Spleen (tissue), 11 donors: ENCODE data around the gene CPT1B. TPM values are rescaled to one million over a fixed set of nuclear protein-coding genes. Genes with fewer than 3 reads are reported as not detected.

Experiments
- DNase-seq: peaks from one replicate; pipeline ENCODE4 v3.0.0-alpha.2; 2020
- H3K27ac ChIP-seq, 8 donors: fragments of 200-600 bp; sonication (generic) in 7 of 8; 1 replicate in 4 of 8; 2 replicates in 4 of 8; pipeline versions ENCODE4 v1.5.0 to v1.8.0; 2016 to 2021; ENCODE audit warnings: inconsistent platforms in 4 of 8, mild to moderate bottlenecking in 4 of 8, moderate library complexity in 1 of 8
- H3K27me3 ChIP-seq, 7 donors: fragments of 200-600 bp; sonication (generic) in 6 of 7; replicated peaks in 1 of 7; 1 replicate in 4 of 7; 2 replicates in 3 of 7; pipeline versions ENCODE4 v1.5.0 to v1.8.0; 2016 to 2021; ENCODE audit warnings: inconsistent platforms in 3 of 7, mild to moderate bottlenecking in 1 of 7
- H3K36me3 ChIP-seq, 6 donors: fragments of 200-600 bp; sonication (generic) in 5 of 6; 1 replicate in 4 of 6; 2 replicates in 2 of 6; pipeline versions ENCODE4 v1.5.0 to v1.8.0; 2016 to 2021; ENCODE audit warnings: inconsistent platforms in 2 of 6
- H3K4me1 ChIP-seq, 6 donors: fragments of 200-600 bp; sonication (generic) in 5 of 6; 1 replicate in 3 of 6; 2 replicates in 3 of 6; pipeline versions ENCODE4 v1.5.0 to v1.8.0; 2016 to 2021; ENCODE audit warnings: inconsistent platforms in 3 of 6
- H3K4me3 ChIP-seq, 8 donors: fragments of 200-600 bp; sonication (generic) in 7 of 8; 1 replicate in 4 of 8; 2 replicates in 4 of 8; pipeline versions ENCODE4 v1.5.0 to v1.8.0; 2016 to 2021; ENCODE audit warnings: inconsistent platforms in 4 of 8, mild to moderate bottlenecking in 4 of 8, moderate library complexity in 2 of 8
- H3K9me3 ChIP-seq, 8 donors: fragments of 200-600 bp; sonication (generic) in 7 of 8; 1 replicate in 4 of 8; 2 replicates in 4 of 8; pipeline versions ENCODE4 v1.5.0 to v1.8.0; 2016 to 2021; ENCODE audit warnings: inconsistent platforms in 4 of 8
- CTCF ChIP-seq, 11 experiments: fragments of 200-600 bp in 7 of 11; fragments of 450-650 bp in 4 of 11; sonication (generic) in 4 of 11; IDR thresholded peaks in 8 of 11; conservative IDR thresholded peaks in 3 of 11; 1 replicate in 7 of 11; 2 replicates in 4 of 11; pipeline versions ENCODE4 v1.4.0 to v1.8.0; 2016 to 2021; ENCODE audit warnings: antibody characterized with exemption in 11 of 11, inconsistent platforms in 4 of 11, mild to moderate bottlenecking in 1 of 11
- POLR2A ChIP-seq, 3 donors: fragments of 450-650 bp; IDR thresholded peaks; one replicate each; pipeline ENCODE4 v1.5.1; 2017; ENCODE audit warnings: antibody characterized with exemption in 3 of 3, mild to moderate bottlenecking in 1 of 3
- POLR2AphosphoS5 ChIP-seq, 3 donors: sonication (generic); formaldehyde crosslinking; IDR thresholded peaks; one replicate each; pipeline ENCODE4 v1.5.1; 2017; ENCODE audit warnings: antibody characterized with exemption in 3 of 3
- WGBS, 5 donors: extraction: QIAGEN DNeasy Blood & Tissue Kit in 3 of 5; methylation state at CpG; one replicate each; pipeline versions ENCODE4 v1.1.5 to v1.1.7; 2013 to 2018; 5-methylcytosine and 5-hydroxymethylcytosine counted together
- intact Hi-C: fragments of 100-400 bp; cut with DNase I; formaldehyde crosslinking; loops from one replicate; pipeline ENCODE4 v1.15.0; 2023; ENCODE audit warnings: low total_unique reads
- polyA plus RNA-seq, 3 donors: library from polyadenylated mRNA; stranded (reverse); fragments of 200-250 nt; gene quantifications; one replicate each; pipeline ENCODE4 v1.2.1, GENCODE V29; 2013
- total RNA-seq, 7 donors: library from RNA; depleted of rRNA in 3 of 7; stranded (reverse); fragments of >200 nt in 3 of 7; fragmentation: NEBNext Ultra II Directional in 4 of 7; extraction: Animal tissue kit (Norgen Biotek cat#: 25700) in 4 of 7; gene quantifications; one replicate each; pipeline versions ENCODE4 v1.1.0 to v1.2.1, GENCODE V29; 2016 to 2021
- donor health status: healthy with polysubstance abuse.
- donor health status: DM: no; HTN: no; CAD: no; lungs with moderate emphysema.
- donor health status: DM: no; HTN: no; CAD: no.
- donor health status: Bipolar disorder and iron deficiency.
- donor health status: healthy.
- donor health status: DM: no; HTN: no; CAD: no.
- donor health status: DM: yes; HTN: yes; CAD: no.

Gene CPT1B
- total and polyA plus RNA-seq, 10 donors: 23.6 to 55.3 (median 34.3) TPM

GRCh38 chr22:50606946-50607658 lies 28.9 kb upstream of the CPT1B start:
- 73 to 88% (median 83%) methylated on average over 8 to 18 of the region's 18 CpGs for WGBS, 5 donors
- DNase-seq: peak; percentile 54
- TF ChIP-seq POLR2A (IDR thresholded peaks at IDR 0.05) (no peak), POLR2AphosphoS5 (IDR thresholded peaks at IDR 0.05) (no peak), CTCF (IDR thresholded peaks at IDR 0.05 in 8 of 11, conservative IDR thresholded peaks at IDR 0.05 in 3 of 11) (no peak)
- H3K4me3 ChIP-seq: no peak overlapping the region
- no peaks in the 10 kb centered on the region for H3K36me3 ChIP-seq
- intact Hi-C loops: no loop called here
- H3K9me3 ChIP-seq: no peaks in the 10 kb centered on the region
- peaks cover 0 to 10% (median 0%) of the 10 kb centered on the region in 6 donors for H3K4me1 ChIP-seq
- no peak overlapping the region for H3K27ac ChIP-seq
- H3K27me3 ChIP-seq: peaks cover 0 to 89% (median 29%) of the 10 kb centered on the region in 7 donors

DNA sequence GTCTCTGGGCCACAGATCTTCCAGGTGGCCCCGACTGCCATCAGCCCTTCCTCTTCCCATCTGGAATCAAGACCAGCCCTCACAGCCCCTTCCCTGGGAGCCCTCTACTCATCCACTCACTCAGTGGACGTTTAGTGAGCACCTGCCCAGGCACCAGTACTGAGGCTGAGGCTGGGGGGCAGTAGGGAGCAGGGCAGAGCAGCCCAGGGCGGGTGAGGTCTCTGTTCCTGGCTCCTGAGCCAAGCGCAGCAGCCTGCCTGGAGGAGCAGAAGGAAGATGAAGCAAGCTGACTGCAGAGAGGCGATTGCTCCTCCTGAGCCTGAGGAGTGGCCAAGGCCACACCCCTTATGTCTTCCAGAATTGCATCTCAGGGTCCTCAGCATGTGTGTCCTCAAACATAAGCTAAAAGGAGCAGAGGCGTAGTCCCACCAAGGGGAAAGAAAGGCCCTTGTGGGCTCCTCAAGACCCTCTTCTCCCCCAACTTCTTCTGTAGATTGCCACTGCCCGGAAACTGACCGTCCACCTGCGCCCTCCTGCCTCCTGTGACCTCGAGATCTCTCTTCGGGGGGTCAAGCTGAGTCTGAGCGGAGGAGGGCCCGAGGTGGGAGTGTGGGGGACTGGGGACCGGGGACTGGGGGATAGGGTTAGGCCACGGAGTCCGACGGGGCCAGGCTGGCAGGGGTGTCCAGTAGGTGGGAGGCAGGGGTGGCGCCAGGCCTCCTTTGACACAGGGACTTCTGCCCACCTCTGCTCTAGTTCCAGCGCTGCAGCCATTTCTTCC lies 28.1 kb upstream of the CPT1B start:
- DNase-seq: peak; percentile 36
- no peak overlapping the region for H3K27ac ChIP-seq

GRCh38 chr22:50605613-50606074 lies 27.4 kb upstream of the CPT1B start:
- peaks cover 0 to 89% (median 37%) of the 10 kb centered on the region in 7 donors for H3K27me3 ChIP-seq
- intact Hi-C loops: no loop called here
- H3K4me1 ChIP-seq: peaks cover 0 to 22% (median 8%) of the 10 kb centered on the region in 6 donors
- DNase-seq: peak; percentile 39
- no peaks in the 10 kb centered on the region for H3K36me3 ChIP-seq
- TF ChIP-seq POLR2A (IDR thresholded peaks at IDR 0.05) (no peak), CTCF (IDR thresholded peaks at IDR 0.05 in 8 of 11, conservative IDR thresholded peaks at IDR 0.05 in 3 of 11) (no peak), POLR2AphosphoS5 (IDR thresholded peaks at IDR 0.05) (no peak)
- H3K27ac ChIP-seq: no peak overlapping the region
- H3K4me3 ChIP-seq: no peak overlapping the region
- 73 to 90% (median 80%) methylated on average over 5 to 20 of the region's 20 CpGs for WGBS, 5 donors
- H3K9me3 ChIP-seq: no peaks in the 10 kb centered on the region

More for the DNA sequence above, 28.1 kb upstream of the CPT1B start:
- no peak for TF ChIP-seq POLR2A (IDR thresholded peaks at IDR 0.05)
- TF ChIP-seq CTCF (IDR thresholded peaks at IDR 0.05 in 8 of 11, conservative IDR thresholded peaks at IDR 0.05 in 3 of 11): no peak
- no peak for TF ChIP-seq POLR2AphosphoS5 (IDR thresholded peaks at IDR 0.05)
- no peaks in the 10 kb centered on the region for H3K36me3 ChIP-seq
- WGBS, 5 donors: 69 to 79% (median 72%) methylated on average over 17 to 19 of the region's 19 CpGs
- H3K9me3 ChIP-seq: no peaks in the 10 kb centered on the region
- H3K27me3 ChIP-seq: peaks cover 0 to 89% (median 30%) of the 10 kb centered on the region in 7 donors
- H3K4me1 ChIP-seq: peaks cover 0 to 17% (median 3%) of the 10 kb centered on the region in 6 donors
- intact Hi-C loops: no loop called here
- H3K4me3 ChIP-seq: no peak overlapping the region
